Measurements from ENCODE around the gene EIF4G3.
"Not testable (repeated sequence)": the region's sequence is repeated elsewhere in the genome, so short reads cannot be mapped to it uniquely, and the experiment has no call there.

Gene EIF4G3

GRCh38 chr1:21106709-21107108 lies 70.0 kb downstream of the EIF4G3 start:
- DNase-seq (ENCODE audit: low read depth in 2 of 2) = no peak

- no peak for DNase-seq (ENCODE audit: low read depth in 2 of 2)
Measured at GRCh38 chr1:21106238-21106637, 70.5 kb downstream of the EIF4G3 start.

DNA sequence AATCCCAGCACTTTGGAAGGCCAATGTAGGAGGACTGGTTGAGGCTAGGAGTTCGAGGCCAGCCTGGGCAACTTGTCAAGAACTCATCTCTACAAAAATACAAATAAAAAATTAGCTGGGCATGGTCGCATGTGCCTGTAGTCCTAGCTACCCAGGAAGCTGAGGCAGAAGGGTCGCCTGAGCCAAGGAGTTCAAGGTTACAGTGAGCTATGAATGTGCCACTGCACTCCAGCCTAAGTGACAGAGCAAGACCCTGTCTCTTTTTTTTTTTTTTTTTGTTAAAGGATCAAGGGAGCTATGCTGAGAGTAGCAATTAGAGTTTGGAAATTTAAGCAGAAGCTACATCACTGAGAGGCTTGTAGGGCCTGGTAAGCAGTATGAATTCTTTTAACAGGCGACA lies 70.9 kb downstream of the EIF4G3 start:
- DNase-seq (ENCODE audit: low read depth in 2 of 2) = no peak

GRCh38 chr1:21104683-21105082 lies 72.0 kb downstream of the EIF4G3 start:
- DNase-seq (ENCODE audit: low read depth in 2 of 2) = no peak

- no peak for DNase-seq (ENCODE audit: low read depth in 2 of 2)
Measured at GRCh38 chr1:21100481-21100921, 76.2 kb downstream of the EIF4G3 start.

DNA sequence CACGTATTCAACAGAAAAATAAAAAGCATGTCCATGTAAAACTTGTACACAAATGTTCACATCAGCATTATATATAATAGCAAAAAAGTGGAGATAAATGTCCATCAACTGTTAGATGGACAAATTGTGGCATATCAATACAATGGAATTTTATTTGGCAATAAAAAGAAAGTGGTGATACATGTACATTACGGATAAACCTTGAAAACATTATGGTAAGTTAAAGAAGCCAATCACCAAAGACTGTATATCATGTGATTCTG lies 76.9 kb downstream of the EIF4G3 start:
- DNase-seq (ENCODE audit: low read depth in 2 of 2) = no peak

GRCh38 chr1:21099034-21099868 lies 77.4 kb downstream of the EIF4G3 start:
- DNase-seq (ENCODE audit: low read depth in 2 of 2) = no peak

DNA sequence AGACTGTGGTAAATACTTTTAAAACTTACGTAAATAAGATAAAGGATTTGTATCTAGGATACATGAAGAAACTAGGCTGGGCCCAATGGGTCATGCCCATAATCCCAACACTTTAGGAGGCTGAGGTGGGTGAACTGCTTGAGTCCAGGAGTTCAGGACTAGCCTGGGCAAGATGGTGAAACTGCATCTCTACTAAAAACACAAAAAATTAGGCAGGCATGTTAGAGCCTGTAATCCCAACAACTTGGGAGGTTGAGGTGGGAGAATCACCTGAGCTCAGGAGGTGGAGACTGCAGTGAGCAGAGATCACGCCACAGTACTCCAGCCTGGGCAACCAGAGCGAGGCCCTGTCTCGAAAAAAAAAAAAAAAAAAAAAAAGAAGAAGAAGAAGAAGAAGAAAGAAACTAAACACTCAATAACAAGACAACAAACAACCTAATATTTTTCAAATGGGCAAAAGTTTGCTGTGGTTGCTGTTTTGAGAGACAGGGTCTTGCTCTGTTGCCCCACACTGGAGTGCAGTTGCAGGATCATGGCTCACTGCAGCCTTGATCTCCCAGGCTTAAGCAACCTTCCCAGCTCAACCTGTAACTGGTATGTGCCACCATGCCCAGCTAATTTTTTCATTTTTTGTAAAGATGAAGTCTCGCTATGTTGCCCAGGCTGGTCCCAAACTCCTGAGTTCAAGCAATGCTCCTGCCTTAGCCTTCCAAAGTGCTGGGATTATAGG lies 78.3 kb downstream of the EIF4G3 start:
- DNase-seq (ENCODE audit: low read depth in 2 of 2) = no peak

DNA sequence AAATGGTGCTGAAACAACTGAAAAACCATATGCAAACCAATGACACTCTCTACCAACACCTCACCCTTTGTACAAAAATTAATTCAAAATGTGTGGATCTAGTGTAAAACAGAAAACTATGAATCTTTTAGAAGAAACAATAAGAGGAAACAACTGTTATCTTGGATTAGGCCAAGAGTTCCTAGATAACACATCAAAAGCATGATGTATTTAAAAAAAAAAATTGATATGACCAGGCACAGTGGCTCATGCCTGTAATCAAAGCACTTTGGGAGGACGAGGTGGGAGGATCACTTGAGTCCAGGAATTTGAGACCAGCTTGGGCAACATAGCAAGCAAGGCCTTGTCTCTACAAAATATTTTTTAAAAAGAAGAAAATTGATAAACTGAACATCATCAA lies 79.0 kb downstream of the EIF4G3 start:
- no peak for DNase-seq (ENCODE audit: low read depth in 2 of 2)

DNA sequence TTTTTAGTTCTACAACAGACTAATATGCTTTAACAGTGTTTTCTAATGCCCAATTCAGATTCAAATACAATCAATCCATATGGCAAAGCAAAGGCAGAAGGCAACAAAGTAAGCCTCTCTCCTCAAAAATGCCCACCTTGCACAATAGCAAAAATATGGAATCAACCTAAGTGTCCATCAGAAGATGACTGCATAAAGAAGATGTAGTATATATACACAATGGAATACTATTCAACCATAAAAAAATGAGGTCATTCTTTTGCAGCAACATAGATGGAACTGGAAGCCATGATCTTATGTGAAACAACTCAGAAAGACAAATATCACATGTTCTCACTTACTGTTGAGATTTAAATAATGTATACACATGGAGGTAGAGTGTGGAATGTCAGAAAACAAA lies 80.7 kb downstream of the EIF4G3 start:
- DNase-seq (ENCODE audit: low read depth in 2 of 2) = no peak

GRCh38 chr1:21094282-21094681 lies 82.4 kb downstream of the EIF4G3 start:
- DNase-seq (ENCODE audit: low read depth in 2 of 2) = not testable (repeated sequence)

GRCh38 chr1:21093271-21093958 lies 83.3 kb downstream of the EIF4G3 start:
- DNase-seq (ENCODE audit: low read depth in 2 of 2) = not testable (repeated sequence)

- DNase-seq (ENCODE audit: low read depth in 2 of 2) = not testable (repeated sequence)
Measured at GRCh38 chr1:21092545-21092944, 84.2 kb downstream of the EIF4G3 start.

DNA sequence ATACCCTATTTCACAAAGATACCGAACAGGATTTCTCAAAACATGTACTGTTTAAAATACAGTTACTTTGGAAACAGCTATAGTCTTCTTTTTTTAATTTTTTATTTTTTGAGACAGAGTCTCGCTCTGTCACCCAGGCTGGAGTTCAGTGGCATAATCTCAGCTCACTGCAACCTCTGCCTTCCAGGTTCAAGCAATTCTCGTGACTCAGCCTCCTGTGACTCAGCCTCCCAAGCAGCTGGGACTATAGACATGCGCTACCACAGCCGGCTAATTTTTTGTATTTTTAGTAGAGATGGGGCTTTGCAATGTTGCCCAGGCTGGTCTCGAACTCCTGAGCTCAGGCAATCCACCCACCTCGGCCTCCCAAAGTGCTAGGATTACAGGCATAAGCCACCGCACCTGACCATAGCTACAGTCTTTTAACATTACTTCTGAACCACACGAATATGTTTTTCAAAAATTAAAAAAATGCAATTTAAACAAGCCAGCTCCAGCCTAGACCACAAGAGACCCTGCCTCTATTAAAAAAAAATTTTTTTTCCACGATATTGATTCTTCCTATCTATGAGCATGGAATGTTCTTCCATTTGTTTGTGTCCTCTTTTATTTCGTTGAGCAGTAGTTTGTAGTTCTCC lies 85.5 kb downstream of the EIF4G3 start:
- not testable (repeated sequence) for DNase-seq (ENCODE audit: low read depth in 2 of 2)

- no peak for DNase-seq (ENCODE audit: low read depth in 2 of 2)
Measured at GRCh38 chr1:21090463-21090862, 86.2 kb downstream of the EIF4G3 start.

DNA sequence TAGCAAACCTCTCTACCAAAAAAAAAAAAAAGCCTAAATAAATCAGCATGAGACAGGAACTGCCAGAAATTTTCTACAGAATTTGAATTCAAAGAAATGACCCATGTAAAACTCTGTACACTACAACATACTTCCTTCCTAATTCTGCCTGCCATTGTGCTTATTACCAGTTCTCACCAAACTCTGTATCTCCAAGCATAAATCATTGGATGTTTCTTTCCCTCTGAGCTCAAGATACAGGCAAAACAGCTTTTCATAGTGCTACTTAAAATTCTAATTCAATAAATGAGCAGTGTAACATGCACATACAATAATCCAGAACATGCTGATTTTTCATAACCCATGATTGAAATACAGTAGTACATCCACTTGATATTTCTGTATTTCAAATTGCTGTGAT lies 87.0 kb downstream of the EIF4G3 start:
- DNase-seq (ENCODE audit: low read depth in 2 of 2) = no peak

DNA sequence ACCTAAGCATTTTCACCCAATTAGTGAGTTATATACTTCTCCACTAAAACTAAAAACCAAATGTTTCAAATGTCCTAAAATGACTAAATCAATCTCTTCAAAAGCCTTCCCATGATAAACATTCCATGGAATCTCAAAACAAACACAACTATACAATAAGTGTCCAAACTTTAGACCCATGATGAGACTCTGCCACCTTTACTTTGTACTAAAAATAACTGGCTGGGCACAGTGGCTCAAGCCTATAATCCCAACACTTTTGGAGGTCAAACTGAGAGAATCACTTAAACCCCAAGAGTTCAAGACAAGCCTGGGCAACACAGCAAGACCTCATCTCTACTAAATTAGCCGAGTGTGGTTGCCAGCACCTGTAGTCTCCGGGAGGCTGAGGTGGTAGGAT lies 87.4 kb downstream of the EIF4G3 start:
- no peak for DNase-seq (ENCODE audit: low read depth in 2 of 2)

- DNase-seq (ENCODE audit: low read depth in 2 of 2) = no peak
Measured at GRCh38 chr1:21084111-21084810, 92.4 kb downstream of the EIF4G3 start.

DNA sequence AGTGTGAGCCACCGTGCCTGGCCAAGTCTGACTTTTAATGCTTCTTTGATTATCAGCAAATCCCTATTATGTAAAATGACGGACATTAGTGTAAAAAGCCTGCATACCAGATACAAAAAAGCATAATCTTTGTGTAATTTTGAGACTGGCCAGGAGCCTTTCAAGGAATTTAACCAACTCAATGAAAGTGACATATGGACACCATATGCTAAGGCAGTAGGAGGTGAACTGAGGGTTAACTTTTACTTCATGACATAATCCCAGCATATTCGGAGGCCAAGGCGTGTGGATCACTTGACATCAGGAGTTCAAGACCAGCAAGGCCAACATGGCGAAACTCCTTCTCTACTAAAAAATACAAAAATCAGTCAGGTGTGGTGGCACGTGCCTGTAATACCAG lies 94.6 kb downstream of the EIF4G3 start:
- no peak for DNase-seq (ENCODE audit: low read depth in 2 of 2)

- DNase-seq (ENCODE audit: low read depth in 2 of 2) = no peak
Measured at GRCh38 chr1:21077085-21077484, 99.6 kb downstream of the EIF4G3 start.

- DNase-seq (ENCODE audit: low read depth in 2 of 2) = no peak
Measured at GRCh38 chr1:21072721-21073120, 104.0 kb downstream of the EIF4G3 start.

- DNase-seq (ENCODE audit: low read depth in 2 of 2) = no peak
Measured at GRCh38 chr1:21069549-21069948, 107.1 kb downstream of the EIF4G3 start.
